ENCODE measurements around the gene NIPAL1.
A peak's percentile ranks its signal among the peaks of the same experiment; 100 is the strongest.

The NIPAL1 gene

DNA sequence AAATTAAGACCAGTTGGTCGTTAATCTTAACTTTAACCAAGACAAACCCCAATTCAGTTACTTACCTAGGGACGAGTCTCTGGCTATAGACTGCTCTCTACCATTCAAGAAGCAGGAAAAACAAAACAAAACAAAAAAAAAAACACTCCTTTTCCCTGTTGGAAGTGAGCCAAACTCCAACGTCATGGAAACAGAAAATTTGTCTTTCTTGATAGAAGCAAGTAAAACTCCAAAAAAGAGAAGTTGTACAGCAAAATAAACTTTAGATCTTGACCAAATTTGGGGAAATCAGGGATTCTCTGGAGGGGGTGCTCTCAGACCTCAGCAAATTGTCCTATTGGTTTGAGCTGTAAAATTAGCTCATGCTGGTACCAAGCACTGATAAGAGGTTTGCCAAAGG is 3.7 kb upstream of the NIPAL1 start:
- TF ChIP-seq, protein P1, sequence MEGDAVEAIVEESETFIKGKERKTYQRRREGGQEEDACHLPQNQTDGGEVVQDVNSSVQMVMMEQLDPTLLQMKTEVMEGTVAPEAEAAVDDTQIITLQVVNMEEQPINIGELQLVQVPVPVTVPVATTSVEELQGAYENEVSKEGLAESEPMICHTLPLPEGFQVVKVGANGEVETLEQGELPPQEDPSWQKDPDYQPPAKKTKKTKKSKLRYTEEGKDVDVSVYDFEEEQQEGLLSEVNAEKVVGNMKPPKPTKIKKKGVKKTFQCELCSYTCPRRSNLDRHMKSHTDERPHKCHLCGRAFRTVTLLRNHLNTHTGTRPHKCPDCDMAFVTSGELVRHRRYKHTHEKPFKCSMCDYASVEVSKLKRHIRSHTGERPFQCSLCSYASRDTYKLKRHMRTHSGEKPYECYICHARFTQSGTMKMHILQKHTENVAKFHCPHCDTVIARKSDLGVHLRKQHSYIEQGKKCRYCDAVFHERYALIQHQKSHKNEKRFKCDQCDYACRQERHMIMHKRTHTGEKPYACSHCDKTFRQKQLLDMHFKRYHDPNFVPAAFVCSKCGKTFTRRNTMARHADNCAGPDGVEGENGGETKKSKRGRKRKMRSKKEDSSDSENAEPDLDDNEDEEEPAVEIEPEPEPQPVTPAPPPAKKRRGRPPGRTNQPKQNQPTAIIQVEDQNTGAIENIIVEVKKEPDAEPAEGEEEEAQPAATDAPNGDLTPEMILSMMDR (conservative IDR thresholded peaks at IDR 0.05; ENCODE audit: low read depth) = no peak
- H3K27ac ChIP-seq = no peak overlapping the region
- CTCF ChIA-PET = no interaction called here
- POLR2A ChIA-PET (ENCODE audit: low non-redundant PET) = no interaction called here
- DNase-seq (ENCODE audit: low spot score) = no peak

DNA sequence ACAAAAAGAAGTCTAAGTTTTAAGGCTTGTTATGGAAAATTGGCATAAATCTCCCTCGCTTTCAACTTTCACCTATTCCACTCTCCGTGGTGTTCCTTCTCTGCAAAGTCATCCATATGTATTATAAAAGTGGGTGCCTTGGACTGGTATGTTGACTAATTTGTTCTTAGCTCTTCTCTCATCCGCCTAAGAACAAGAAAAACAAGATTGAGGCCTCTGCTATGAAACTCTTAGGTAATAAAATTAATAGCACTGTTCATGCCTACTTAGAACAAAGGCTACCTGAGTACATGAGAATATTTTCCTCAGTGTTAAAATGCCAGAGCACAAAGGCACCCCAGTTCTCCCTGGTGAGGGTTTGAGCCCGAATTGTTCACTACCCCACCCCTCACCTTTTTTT is 1.4 kb upstream of the NIPAL1 start:
- no peak overlapping the region for H3K27ac ChIP-seq
- DNase-seq (ENCODE audit: low spot score) = peak; percentile 41
- ChIA-PET CTCF (no interaction called here), POLR2A (ENCODE audit: low non-redundant PET) (no interaction called here)
- TF ChIP-seq, protein P1 (conservative IDR thresholded peaks at IDR 0.05; ENCODE audit: low read depth) = no peak

DNA sequence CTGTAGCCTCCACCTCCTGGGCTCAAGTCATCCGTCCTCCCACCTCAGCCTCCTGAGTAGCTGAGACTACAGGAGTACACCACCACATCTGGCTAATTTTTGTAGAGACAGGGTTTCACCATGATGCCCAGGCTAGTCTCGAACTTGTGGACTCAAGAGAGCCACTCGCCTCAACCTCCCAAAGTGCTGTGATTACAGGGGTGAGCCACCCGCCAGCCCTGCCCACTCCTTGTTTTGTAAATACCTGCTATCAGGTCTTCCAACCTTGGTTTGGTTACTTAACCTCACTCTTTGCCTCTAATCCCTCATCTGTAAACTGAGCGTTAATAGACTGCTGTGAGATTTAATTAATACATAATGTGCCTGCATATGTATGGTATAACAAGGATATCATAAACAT is 894 bp upstream of the NIPAL1 start:
- POLR2A ChIA-PET (ENCODE audit: low non-redundant PET) = no interaction called here
- CTCF ChIA-PET = interaction anchor here (0.5 to 0.6 kb wide), 2 partner anchors 29 to 409 kb away, joined by 4 read pairs; no protein-coding TSS in a partner anchor
- no peak overlapping the region for H3K27ac ChIP-seq
- TF ChIP-seq, protein P1 (conservative IDR thresholded peaks at IDR 0.05; ENCODE audit: low read depth) = no peak
- no peak for DNase-seq (ENCODE audit: low spot score)

DNA sequence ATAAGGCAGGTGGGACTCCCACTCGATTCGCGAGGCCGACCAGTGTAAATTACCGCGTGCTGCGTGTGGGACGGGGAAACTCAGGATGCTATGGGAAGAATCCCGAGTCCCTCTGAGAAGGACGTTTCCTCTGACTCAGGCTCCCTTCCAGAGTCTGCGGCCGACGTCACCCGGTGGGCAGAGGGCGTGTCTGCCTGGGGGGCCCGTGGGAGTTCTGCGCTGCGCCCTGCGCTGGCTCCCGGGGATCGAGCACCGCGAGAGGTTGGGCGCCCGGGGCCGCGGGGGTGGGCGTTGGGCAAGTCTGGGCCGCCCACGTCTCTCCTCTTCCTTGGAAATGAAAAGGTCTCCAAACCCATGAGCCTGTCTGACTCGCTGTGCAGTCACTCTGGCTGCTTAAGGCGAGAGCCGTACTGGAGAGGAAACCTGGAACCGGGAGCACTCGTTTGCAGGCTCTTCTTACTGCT is 568 bp downstream of the NIPAL1 start:
- ChIA-PET CTCF (interaction anchor here (0.7 kb wide), 2 partner anchors 16 to 70 kb away, joined by 3 to 5 read pairs; no protein-coding TSS in a partner anchor), POLR2A (ENCODE audit: low non-redundant PET) (no interaction called here)
- no peak overlapping the region for H3K27ac ChIP-seq
- DNase-seq (ENCODE audit: low spot score) = peak; percentile 80
- TF ChIP-seq, protein P1 (conservative IDR thresholded peaks at IDR 0.05; ENCODE audit: low read depth) = no peak

DNA sequence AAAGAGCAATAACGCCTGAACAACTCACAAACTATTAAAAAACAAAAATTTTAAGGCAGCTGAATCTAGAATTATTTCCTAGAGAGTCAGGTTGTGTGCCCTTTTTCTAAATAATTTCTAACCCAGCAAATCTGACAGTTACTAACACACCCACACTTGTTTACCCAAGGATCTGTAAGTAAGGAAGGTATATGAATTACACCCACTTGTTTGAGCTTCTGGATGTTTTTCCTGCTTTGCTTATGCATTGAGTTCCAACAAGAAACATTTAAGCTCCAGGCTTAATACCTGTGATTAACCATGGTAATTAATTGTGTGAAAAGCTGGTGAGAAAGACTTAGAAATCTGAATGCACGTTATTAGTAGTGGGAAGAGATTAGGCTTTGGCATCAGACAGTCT is 1.5 kb downstream of the NIPAL1 start:
- TF ChIP-seq, protein P1 (conservative IDR thresholded peaks at IDR 0.05; ENCODE audit: low read depth) = no peak
- ChIA-PET CTCF (interaction anchor here (0.7 to 0.9 kb wide), 2 partner anchors 15 to 16 kb away, joined by 5 read pairs; no protein-coding TSS in a partner anchor), POLR2A (ENCODE audit: low non-redundant PET) (no interaction called here)
- DNase-seq (ENCODE audit: low spot score) = no peak
- no peak overlapping the region for H3K27ac ChIP-seq

DNA sequence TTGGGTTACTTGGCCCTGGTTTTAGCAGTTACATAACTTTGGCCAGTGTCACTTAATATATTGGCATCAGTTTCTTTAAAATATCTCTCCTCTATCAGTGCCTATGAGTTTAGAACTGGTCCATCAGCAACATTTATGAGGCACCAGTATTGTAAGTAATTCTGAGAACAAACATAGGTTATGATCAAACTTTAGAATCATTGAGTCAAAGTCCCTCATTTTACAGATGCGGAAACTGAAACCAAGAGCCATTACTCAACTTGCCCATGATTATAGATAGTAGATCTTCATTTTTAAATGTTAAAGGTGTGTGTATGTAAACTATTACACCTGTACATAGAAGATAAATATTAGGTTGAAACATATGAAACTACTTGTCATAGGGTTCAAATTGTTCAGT is 4.5 kb downstream of the NIPAL1 start:
- TF ChIP-seq, protein P1 (conservative IDR thresholded peaks at IDR 0.05; ENCODE audit: low read depth) = no peak
- CTCF ChIA-PET = interaction anchor here (0.6 kb wide), 1 partner anchor 14 kb away, joined by 3 read pairs; no protein-coding TSS in a partner anchor
- DNase-seq (ENCODE audit: low spot score) = no peak
- H3K27ac ChIP-seq = no peak overlapping the region
- POLR2A ChIA-PET (ENCODE audit: low non-redundant PET) = no interaction called here
